Peyer's patch (tissue), 4 donors: ENCODE measurements around the gene DEFB118.

Source experiments
- CTCF ChIP-seq, 6 experiments: fragments of 450-650 bp in 4 of 6; fragments of 200-600 bp in 2 of 6; sonication (generic) in 1 of 6; IDR thresholded peaks; one replicate each; pipeline ENCODE4 v1.5.1; 2017 to 2019; ENCODE audit warnings: antibody characterized with exemption in 6 of 6, mild to moderate bottlenecking in 3 of 6, moderate library complexity in 1 of 6
- POLR2A ChIP-seq, 2 donors: fragments of 450-650 bp; IDR thresholded peaks; one replicate each; pipeline ENCODE4 v1.5.1; 2017; ENCODE audit warnings: antibody characterized with exemption in 2 of 2, mild to moderate bottlenecking in 2 of 2, moderate library complexity in 2 of 2

- no peak for TF ChIP-seq CTCF (IDR thresholded peaks at IDR 0.05)
- TF ChIP-seq POLR2A (IDR thresholded peaks at IDR 0.05), result no peak
Observed at GRCh38 chr20:31403886-31404285, 35.5 kb downstream of the DEFB118 start.
